HG03280 (cell line): ENCODE measurements around the gene BLTP3B.

Source experiments
- ATAC-seq: cut with Tn5 transposase; IDR thresholded peaks from one replicate; pipeline ENCODE4 v1.9.1; 2021; ENCODE audit warnings: mild to moderate bottlenecking, moderate library complexity; ENCODE audit not compliant: unreplicated experiment

Gene BLTP3B

GRCh38 chr12:100163416-100164152 is 20.9 kb upstream of the BLTP3B start:
- ATAC-seq, result peak; percentile 100

GRCh38 chr12:100159391-100160104 is 16.9 kb upstream of the BLTP3B start:
- no peak for ATAC-seq

- ATAC-seq, result no peak
These were observed 15.9 kb upstream of the BLTP3B start for GRCh38 chr12:100158535-100158934.

DNA sequence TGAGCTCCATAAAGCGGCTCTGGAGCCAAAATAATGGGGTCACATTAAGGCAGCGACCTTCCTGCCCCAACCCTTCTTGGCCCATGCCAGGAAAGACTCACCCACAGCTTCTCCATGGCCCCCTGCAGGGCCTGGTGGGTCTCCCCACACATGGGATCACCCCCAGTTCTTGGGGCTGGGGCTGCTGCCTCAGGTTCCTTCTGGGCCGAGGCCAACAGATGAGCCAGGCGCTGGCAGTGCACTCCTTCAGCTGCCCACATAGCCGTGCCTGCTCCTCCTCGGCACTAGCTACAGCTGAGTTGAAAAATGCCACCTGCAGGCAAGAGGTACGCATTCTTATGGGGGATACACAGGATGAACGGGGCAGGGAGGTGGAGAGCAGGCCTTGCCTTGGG is 14.8 kb upstream of the BLTP3B start:
- no peak for ATAC-seq

DNA sequence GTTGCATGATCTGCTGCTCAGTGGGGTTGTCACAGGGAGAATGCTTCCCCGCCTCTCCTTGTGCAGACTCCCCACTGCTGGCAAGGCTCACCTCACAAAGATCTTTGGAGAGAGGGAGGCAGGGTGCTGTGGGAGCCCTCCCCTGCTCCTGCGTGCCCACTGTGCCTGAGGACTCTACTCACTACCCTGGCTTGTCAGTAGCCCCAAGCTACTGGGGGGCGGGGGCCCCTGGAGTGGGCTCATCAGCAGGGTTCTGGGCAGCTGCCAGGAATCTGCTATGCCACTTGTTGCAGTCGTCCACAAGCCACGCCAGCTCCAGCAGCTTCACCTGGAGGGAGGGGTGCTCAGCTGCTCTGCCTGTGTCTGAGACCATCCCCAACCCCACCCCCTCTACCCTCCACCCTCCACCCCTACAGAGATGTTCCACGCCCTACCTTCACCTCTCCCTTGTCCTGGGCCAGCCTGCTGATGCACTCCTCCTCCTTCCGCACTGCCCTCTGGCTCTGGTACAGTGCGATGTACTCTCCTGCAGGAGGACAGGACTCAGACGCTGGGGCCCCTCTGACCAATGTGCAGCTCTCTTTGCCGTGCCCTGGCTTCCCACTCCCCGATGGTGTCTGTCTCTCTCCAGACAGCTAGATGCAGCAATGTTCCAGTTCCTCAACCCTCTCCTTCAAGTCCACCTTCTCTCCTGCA is 14.2 kb upstream of the BLTP3B start:
- no peak for ATAC-seq

- peak; percentile 84 for ATAC-seq
These were observed 12.0 kb upstream of the BLTP3B start for GRCh38 chr12:100154474-100155247.

DNA sequence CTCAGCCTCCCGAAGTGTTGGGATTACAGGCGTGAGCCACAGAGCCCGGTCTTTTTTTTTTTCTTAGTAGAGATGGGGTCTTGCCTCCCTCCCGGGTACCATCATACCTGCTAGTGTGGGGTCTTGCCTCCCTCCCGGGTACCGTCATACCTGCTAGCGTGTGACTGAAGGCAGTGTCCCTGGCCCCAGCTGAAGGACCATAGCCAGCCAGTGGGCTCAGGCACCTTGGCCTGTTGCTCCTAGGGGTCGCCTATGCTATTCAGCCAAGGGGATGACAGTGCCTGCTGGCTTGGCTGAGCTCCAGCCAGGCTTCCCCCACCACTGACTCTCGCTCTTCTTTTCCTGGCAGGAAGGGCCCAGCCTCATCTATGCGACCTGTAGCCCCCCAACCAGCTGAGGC is 10.5 kb upstream of the BLTP3B start:
- ATAC-seq, result no peak

DNA sequence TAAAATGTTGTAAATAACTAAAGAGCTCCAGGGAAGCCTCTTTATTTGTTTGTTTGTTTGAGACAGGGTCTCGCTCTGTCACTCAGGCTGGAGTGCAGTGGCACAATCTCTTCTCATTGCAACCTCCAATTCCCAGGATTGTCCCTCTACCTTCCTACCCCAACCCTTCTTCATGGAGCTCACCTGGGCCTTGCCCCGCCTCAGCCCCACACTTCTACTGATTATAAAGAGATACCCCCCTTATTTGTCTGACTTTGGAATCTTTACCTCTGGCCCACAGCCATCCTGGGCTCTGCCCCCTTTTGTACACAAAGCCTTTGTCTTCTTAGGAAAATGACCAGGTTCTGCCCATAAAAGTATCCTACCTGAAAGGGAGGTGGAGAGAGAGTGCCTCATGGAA is 9.1 kb upstream of the BLTP3B start:
- ATAC-seq, result no peak

DNA sequence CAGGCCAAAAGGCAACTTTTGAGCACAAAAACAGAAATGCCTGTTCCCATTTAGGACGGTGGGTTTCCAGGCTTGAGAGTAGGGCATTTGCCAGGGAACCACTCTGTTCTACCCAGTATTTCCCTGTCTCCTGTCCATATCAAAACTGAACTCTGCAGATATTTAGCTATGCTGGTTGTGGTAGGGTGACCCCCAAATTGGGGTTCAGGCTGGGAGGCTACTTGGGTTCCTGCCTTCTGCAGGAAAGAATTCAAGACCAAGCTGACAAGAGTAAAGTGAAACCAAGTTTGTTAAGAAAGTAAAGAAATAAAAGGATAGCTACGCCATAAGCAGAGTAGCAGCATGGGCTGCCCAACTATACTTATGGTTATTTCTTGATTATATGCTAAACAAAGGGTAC is 3.6 kb upstream of the BLTP3B start:
- no peak for ATAC-seq

GRCh38 chr12:100145643-100146042 is 3.0 kb upstream of the BLTP3B start:
- ATAC-seq, result no peak

DNA sequence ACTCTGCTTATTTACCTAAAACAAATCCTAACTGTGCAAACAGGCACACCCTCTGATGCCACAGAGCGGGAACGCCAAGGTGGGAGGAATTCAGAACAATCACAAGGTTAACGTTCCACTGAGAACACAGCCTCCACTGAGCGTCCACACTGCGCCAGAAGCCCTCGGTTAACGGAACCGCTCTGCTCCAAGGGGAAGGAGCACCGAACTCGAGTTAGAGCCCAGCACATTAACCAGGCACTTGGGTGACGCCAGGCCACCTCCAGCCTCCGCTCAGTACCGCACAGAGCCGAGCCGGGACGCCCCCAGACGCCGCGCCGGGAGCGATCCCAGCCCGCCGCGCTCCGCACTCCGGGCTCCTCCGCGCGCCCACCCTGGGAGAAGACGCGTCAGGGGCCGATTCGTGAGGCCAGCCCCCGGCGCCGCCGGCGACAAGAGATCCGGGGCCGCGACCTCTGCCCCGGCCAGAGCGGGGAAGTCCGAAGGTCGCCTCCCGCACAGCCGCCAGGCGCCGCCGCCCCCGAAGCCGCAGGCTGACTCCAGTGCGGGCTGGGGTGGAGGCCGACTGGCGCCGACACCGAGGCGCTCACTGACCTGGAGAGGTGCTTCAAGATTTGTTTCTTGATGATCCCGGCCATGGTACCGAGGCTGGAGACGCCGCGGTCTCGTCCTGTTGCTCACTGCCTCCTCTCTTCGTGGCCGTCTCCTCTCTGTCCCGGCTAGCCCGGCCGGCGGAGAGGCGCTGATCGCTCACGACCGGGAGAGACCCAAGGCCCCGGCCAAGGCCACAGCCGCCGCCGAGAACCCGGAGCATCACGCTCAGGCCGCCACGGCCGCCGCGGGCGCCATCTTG is 450 bp downstream of the BLTP3B start:
- ATAC-seq, result peak; percentile 51

DNA sequence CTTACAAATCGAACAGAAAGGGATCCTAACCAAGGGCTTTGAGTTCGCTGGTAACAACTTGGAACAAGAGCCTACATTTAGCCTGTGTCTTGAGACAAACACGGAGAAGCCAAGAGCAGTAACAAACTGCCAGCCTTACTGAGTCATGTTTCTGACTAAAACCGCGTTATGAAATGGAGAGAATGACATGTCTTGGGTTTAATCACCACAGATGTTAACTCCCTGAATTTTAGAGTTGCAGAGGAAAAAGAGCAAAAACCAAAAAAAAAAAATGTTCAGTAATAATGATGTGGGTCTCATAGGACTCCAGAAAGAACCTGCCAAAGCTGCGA is 1.0 kb downstream of the BLTP3B start:
- peak; percentile 17 for ATAC-seq

DNA sequence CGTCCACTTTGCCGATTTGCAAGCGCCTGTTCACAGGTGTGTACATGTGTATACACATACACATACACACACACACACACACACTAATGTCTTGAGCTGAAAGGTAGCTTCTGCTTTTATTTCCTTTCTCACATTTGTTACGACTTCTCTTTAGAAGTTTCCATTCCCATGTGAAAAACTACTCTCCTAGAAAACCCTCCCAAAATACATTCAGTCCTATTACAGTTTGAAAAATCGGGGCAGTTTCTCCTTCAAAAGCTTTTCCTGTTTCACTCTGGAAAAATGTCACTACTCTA is 3.9 kb downstream of the BLTP3B start:
- ATAC-seq, result no peak

DNA sequence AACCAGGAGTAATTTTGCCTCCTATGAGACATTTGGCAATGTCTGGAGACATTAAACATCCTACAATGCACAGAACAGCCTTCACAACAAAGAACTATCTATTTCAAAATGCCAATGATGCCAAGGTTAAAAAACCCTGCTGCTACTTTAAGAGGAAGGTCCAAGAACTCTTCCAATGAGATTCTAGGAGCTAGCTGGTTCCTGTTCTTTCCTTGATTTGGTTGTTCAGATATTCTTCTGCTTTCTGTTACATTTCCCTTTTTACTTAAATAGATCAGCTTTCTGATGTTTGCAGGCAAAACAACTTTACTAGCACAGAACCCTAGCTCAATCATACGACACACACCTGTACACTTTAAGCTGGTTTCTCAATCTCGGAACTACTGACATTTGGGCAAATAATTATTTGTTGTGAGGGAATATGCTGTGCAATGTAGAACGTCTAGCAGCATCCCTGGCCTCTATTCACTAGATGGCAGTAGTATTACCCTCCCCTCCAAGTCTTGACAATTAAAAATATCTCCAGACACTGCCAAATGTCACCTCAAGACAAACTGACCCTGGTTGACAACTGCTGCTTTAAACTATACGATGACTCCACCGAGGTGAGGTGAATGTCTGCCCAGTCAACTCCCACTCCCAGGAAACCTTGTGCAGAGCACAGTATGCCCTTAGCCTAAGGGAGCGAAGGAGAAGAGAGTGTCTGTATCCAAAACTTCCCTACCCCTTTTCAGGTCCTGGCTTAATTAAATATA is 4.4 kb downstream of the BLTP3B start:
- no peak for ATAC-seq

- ATAC-seq, result no peak
These were observed 9.5 kb downstream of the BLTP3B start for GRCh38 chr12:100133200-100133599.

GRCh38 chr12:100128512-100128908 is 14.2 kb downstream of the BLTP3B start:
- no peak for ATAC-seq

DNA sequence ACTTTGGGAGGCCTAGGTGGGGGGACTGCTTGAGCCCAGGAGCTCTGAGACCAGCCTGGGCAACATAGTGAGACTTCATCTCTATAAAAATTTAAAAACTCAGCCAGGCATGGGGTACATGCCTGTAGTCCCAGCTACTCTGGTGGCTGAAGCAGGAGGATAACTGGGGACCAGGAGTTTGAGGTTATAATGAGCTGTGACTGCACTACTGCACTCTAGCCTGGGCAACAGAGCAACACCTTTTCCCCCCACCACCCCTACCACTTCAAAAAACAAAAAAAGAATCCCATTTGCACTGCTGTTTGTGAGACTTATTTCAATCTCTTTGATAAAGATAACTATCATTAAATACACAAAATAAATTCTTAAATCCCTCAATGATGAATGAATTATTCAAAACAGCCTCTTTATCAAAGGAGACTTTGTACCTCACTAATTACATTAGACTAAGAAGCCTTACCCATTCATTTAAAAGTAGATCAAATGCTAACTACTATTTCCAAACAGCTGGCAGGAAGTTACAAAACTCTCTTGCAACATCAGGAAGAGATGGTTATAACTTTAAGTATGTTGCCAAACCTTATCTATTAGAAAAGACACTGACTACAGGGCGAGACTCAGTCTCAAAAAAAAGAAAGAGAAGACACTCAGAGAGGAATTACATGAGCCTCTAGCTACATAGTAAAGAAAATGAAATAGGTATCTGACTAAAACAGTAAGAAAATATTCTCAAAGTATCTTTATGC is 14.7 kb downstream of the BLTP3B start:
- no peak for ATAC-seq

DNA sequence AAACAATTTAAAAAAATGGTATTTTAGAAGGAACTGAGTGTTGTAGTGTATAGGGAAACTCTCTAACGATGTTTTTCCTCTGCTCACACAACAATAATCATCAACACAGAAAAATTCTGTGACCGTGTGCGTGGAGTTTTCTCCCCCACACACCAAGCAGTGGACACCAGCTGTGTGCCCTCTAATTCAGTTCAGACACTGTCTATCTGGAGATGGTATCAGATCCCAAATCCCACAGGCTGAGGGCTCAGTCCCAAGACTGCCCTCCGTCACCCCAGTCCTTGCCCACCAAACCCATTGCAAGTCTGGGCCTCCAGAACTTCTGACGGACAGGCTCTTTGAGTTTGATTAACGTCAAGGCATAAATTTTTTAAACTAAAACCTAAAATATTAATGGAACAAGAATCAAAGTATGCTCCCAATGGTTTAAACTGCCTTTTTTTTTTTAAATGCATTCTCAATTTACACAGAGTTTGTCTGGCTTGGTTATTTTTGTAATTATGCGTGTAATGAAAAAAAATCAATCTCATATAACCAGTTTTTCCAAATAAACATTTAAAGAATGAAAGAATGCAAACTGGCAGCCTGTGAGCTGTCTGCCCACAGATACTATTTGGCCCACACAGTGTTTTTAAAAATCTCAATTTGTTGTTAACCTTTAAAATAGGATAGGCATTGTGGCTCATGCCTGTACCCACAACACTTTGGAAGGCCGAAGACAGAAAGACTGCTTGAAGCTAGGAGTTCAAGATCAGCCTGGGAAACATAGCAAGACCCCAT is 19.2 kb downstream of the BLTP3B start:
- no peak for ATAC-seq
